WERI-Rb-1 (cell line): ENCODE measurements around the gene FANCD2OS.
A peak's percentile ranks its signal among the peaks of the same experiment; 100 is the strongest.

Source experiments
- DNase-seq: peaks from one replicate; pipeline ENCODE4 v3.0.0-alpha.2; 2020
- H3K27ac ChIP-seq: fragments of 250-450 bp; sonication (Bioruptor Pico); 2 replicates; pipeline ENCODE4 v1.5.1; 2020; ENCODE audit warnings: mild to moderate bottlenecking, moderate library complexity
- H3K27me3 ChIP-seq: fragments of 250-450 bp; sonication (Bioruptor Pico); 2 replicates; pipeline ENCODE4 v1.5.1; 2021; ENCODE audit warnings: mild to moderate bottlenecking, low read depth, moderate library complexity; ENCODE audit not compliant: insufficient read depth, severe bottlenecking
- H3K36me3 ChIP-seq: fragments of 250-450 bp; sonication (Bioruptor Pico); 2 replicates; pipeline ENCODE4 v1.5.1; 2020; ENCODE audit warnings: mild to moderate bottlenecking, moderate library complexity
- H3K4me3 ChIP-seq: 2 replicates; pipeline ENCODE4 v1.5.1; 2011; ENCODE audit warnings: low read depth, mild to moderate bottlenecking, control low read depth, low read length
- H3K9me3 ChIP-seq: fragments of 250-450 bp; sonication (Bioruptor Pico); 2 replicates; pipeline ENCODE4 v1.5.1; 2021; ENCODE audit warnings: mild to moderate bottlenecking, moderate library complexity; ENCODE audit not compliant: severe bottlenecking
- TF ChIP-seq, protein P1 (sequence below): IDR thresholded peaks from 2 replicates; pipeline ENCODE4 v1.5.1; 2011; ENCODE audit warnings: low read depth, mild to moderate bottlenecking, control low read depth, inconsistent platforms, low read length

FANCD2OS gene

GRCh38 chr3:10149226-10149625 lies 41.2 kb upstream of the FANCD2OS start:
- no peak for DNase-seq
- Histone ChIP-seq H3K27me3 (no peaks in the 10 kb centered on the region), H3K9me3 (no peaks in the 10 kb centered on the region), H3K4me3 (no peak overlapping the region), H3K27ac (no peak overlapping the region), H3K36me3 (peaks cover 78% of the 10 kb centered on the region)
- TF ChIP-seq, protein P1, sequence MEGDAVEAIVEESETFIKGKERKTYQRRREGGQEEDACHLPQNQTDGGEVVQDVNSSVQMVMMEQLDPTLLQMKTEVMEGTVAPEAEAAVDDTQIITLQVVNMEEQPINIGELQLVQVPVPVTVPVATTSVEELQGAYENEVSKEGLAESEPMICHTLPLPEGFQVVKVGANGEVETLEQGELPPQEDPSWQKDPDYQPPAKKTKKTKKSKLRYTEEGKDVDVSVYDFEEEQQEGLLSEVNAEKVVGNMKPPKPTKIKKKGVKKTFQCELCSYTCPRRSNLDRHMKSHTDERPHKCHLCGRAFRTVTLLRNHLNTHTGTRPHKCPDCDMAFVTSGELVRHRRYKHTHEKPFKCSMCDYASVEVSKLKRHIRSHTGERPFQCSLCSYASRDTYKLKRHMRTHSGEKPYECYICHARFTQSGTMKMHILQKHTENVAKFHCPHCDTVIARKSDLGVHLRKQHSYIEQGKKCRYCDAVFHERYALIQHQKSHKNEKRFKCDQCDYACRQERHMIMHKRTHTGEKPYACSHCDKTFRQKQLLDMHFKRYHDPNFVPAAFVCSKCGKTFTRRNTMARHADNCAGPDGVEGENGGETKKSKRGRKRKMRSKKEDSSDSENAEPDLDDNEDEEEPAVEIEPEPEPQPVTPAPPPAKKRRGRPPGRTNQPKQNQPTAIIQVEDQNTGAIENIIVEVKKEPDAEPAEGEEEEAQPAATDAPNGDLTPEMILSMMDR = no peak

- TF ChIP-seq, protein P1 = no peak
- Histone ChIP-seq H3K4me3 (no peak overlapping the region), H3K9me3 (no peaks in the 10 kb centered on the region), H3K27ac (no peak overlapping the region), H3K27me3 (no peaks in the 10 kb centered on the region), H3K36me3 (peaks cover 73% of the 10 kb centered on the region)
- DNase-seq = no peak
Observed at GRCh38 chr3:10145685-10146084, 37.6 kb upstream of the FANCD2OS start.

DNA sequence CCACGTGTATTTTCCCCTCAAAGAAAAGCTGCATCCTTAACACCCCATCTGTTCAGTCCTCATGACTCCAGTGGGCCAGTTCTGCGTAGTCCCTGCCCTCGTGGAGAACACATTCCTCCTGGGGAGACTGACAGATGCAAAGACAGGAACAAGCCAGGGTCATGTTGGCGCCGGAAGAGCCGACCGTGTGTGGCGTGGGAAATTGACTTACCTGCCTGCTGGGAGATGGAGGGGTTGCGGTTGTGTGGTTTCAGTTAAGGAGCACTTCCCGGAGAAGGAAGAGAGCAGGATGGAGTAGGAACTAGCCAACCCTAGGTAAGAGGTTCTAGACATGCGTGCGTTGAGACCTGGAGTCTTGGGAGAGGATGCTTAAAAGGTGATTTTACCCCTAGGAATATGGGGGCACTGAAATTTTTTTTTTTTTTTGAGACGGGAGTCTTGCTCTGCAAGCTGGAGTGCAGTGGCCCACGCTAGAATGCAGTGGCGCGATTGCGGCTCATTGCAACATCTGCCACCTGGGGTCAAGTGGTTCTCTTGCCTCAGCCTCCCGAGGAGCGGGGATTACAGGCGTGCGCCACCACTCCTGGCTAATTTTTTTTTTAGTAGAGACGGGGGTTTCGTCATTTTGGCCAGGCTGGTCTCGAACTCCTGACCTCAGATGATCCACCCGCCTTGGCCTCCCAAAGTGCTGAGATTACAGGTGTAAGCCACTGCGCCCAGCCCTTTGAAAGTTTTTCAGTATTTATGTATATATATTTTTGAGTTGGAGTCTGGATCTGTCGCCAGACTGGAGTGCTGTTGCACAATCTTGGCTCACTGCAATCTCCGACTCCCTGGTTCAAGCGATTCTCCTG lies 34.9 kb upstream of the FANCD2OS start:
- Histone ChIP-seq H3K27me3 (no peaks in the 10 kb centered on the region), H3K4me3 (peak overlapping the region; percentile 56), H3K9me3 (no peaks in the 10 kb centered on the region), H3K27ac (no peak overlapping the region; the same call in 1 of the 2 replicates), H3K36me3 (peaks cover 52% of the 10 kb centered on the region)
- TF ChIP-seq, protein P1 = no peak
- no peak for DNase-seq

DNA sequence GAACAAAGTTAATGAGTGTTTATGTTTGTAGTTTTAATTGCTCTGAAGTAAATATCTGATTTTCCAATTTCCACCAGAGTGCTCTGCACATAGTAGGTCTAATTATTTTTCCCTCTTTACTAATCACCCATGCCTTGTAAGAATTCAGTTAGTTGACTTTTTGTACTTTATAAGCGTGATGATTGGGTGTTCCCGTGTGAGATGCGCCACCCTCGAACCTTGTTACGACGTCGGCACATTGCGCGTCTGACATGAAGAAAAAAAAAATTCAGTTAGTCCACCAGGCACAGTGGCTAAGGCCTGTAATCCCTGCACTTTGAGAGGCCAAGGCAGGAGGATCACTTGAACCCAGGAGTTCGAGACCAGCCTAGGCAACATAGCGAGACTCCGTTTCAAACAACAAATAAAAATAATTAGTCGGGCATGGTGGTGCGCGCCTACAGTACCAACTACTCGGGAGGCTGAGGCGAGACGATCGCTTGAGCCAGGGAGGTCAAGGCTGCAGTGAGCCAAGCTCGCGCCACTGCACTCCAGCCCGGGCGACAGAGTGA lies 33.0 kb upstream of the FANCD2OS start:
- no peaks in the 10 kb centered on the region for H3K27me3 ChIP-seq
- peaks cover under 1% of the 10 kb centered on the region for H3K9me3 ChIP-seq
- no peak for DNase-seq
- no peak overlapping the region for H3K4me3 ChIP-seq
- peak overlapping the region; percentile 90 for H3K27ac ChIP-seq
- TF ChIP-seq, protein P1 = no peak
- H3K36me3 ChIP-seq = peaks cover 36% of the 10 kb centered on the region

DNA sequence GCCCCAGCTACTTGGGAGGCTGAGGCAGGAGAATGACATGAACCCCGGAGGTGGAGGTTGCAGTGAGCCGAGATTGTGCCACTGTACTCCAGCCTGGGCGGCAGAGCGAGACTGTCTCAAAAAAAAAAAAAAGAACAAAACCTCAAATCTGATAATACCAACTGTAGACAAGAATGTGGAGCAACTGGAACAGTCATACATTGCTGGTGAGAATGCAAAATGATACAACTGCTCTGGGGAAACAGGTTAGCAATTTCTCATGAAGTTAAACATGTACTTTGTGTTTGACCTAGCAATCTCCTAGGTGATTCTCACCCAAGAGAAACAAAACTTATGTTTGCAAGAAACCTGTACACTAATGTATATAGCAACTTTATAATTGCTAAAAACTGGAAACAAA lies 29.1 kb upstream of the FANCD2OS start:
- Histone ChIP-seq H3K27ac (no peak overlapping the region), H3K36me3 (peaks cover 4% of the 10 kb centered on the region; the same call in 1 of the 2 replicates), H3K27me3 (no peaks in the 10 kb centered on the region), H3K9me3 (peaks cover 4% of the 10 kb centered on the region), H3K4me3 (no peak overlapping the region)
- TF ChIP-seq, protein P1 = no peak
- DNase-seq = no peak
